K562 (cell line): Measurements from ENCODE around the gene ILF2. TPM values are rescaled to one million over a fixed set of nuclear protein-coding genes. Genes with fewer than 3 reads are reported as not detected.

Experiments used
- ATF1 ChIP-seq, 2 experiments: fragments of 450-650 bp in 1 of 2; IDR thresholded peaks; 2 replicates each; pipeline ENCODE4 v1.6.1; 2016; ENCODE audit warnings: missing compliant biosample characterization in 1 of 2, missing genetic modification characterization in 1 of 2
- CXXC5 ChIP-seq: fragments of 250-450 bp; sonication (Bioruptor Pico); IDR thresholded peaks from 2 replicates; pipeline ENCODE4 v1.8.0; 2022; ENCODE audit warnings: inconsistent platforms, mild to moderate bottlenecking, moderate library complexity
- HDAC6 ChIP-seq: IDR thresholded peaks from 2 replicates; pipeline ENCODE4 v1.6.1; 2012; ENCODE audit warnings: low read depth, mild to moderate bottlenecking, control low read depth, inconsistent platforms, low read length, moderate library complexity
- MTA2 ChIP-seq: fragments of 450-650 bp; IDR thresholded peaks from 2 replicates; pipeline ENCODE4 v1.6.1; 2016; ENCODE audit warnings: low read depth
- NEUROD1 ChIP-seq: fragments of 150-350 bp; IDR thresholded peaks from 2 replicates; pipeline ENCODE4 v1.6.1; 2014; ENCODE audit warnings: borderline replicate concordance, low read length, low read depth; ENCODE audit not compliant: partially characterized antibody
- NFRKB ChIP-seq: fragments of 450-650 bp; IDR thresholded peaks from 2 replicates; pipeline ENCODE4 v1.6.1; 2016; ENCODE audit warnings: low read depth
- PHF8 ChIP-seq: fragments of 200-600 bp; sonication (generic); IDR thresholded peaks from 2 replicates; pipeline ENCODE4 v1.6.1; 2012; ENCODE audit warnings: mixed run types, mild to moderate bottlenecking, inconsistent platforms, low read length, moderate library complexity, borderline replicate concordance
- POLR2G ChIP-seq: fragments of 200-400 bp; formaldehyde crosslinking; IDR thresholded peaks from 2 replicates; pipeline ENCODE4 v1.6.1; 2017; ENCODE audit warnings: low read depth, mild to moderate bottlenecking, antibody characterized with exemption, low read length, moderate library complexity
- TBP ChIP-seq: optimal IDR thresholded peaks from 2 replicates; pipeline ENCODE3; 2011; ENCODE audit warnings: low read depth, low read length, improper control_type of control experiment
- ZNF197 ChIP-seq: fragments of 200-800 bp; sonication (Bioruptor generic); IDR thresholded peaks from 2 replicates; pipeline ENCODE4 v1.6.1; 2016; ENCODE audit warnings: low read depth, missing genetic modification characterization, missing compliant biosample characterization
- polyA plus RNA-seq, 8 experiments: library from polyadenylated mRNA; depleted of rRNA in 4 of 8; stranded (reverse) in 5 of 8; unstranded in 3 of 8; fragments of >200 nt; fragmentation: Nextera tagmentation in 2 of 8; fragmentation: Illumina TruSeq in 1 of 8; extraction: Ambion mirVana in 2 of 8; extraction: Trizol in 1 of 8; gene quantifications; 2 replicates each; pipeline versions ENCODE4 v1.2.1 to v1.2.3, GENCODE V29; 2011 to 2014; ENCODE audit warnings: inconsistent platforms in 1 of 8, missing spikeins in 1 of 8
- total RNA-seq, 7 experiments: library from RNA; depleted of rRNA in 6 of 7; stranded (reverse); fragments of >200 nt in 6 of 7; fragmentation: Illumina TruSeq in 2 of 7; extraction: Trizol in 2 of 7; gene quantifications; 2 replicates each; pipeline versions ENCODE4 v1.2.1 to v1.2.3, GENCODE V29; 2011 to 2021; ENCODE audit warnings: low replicate concordance in 1 of 7
- TF ChIP-seq, protein P1 (sequence below), 2 experiments: fragments of 450-650 bp; IDR thresholded peaks; 2 replicates each; pipeline ENCODE4 v1.6.1; 2018; ENCODE audit warnings: mild to moderate bottlenecking in 2 of 2, low read depth in 1 of 2; ENCODE audit not compliant: partially characterized antibody in 2 of 2
- TF ChIP-seq, protein P2 (sequence below): fragments of 200-800 bp; sonication (Bioruptor generic); IDR thresholded peaks from 2 replicates; pipeline ENCODE4 v1.6.1; 2017; ENCODE audit warnings: missing genetic modification characterization, missing compliant biosample characterization
- TF ChIP-seq, protein P3 (sequence below): fragments of 450-650 bp; IDR thresholded peaks from 2 replicates; pipeline ENCODE4 v1.6.1; 2018; ENCODE audit not compliant: partially characterized antibody
- TF ChIP-seq, protein P4 (sequence below), 2 experiments: fragments of 450-650 bp; IDR thresholded peaks; 2 replicates each; pipeline ENCODE4 v1.6.1; 2016

The ILF2 gene
- total and polyA plus RNA-seq, 9 of the 15 experiments (the other 6 are each of a cell fraction or from before 2014, with no cell fraction given): 282 to 726 (median 474) TPM

DNA sequence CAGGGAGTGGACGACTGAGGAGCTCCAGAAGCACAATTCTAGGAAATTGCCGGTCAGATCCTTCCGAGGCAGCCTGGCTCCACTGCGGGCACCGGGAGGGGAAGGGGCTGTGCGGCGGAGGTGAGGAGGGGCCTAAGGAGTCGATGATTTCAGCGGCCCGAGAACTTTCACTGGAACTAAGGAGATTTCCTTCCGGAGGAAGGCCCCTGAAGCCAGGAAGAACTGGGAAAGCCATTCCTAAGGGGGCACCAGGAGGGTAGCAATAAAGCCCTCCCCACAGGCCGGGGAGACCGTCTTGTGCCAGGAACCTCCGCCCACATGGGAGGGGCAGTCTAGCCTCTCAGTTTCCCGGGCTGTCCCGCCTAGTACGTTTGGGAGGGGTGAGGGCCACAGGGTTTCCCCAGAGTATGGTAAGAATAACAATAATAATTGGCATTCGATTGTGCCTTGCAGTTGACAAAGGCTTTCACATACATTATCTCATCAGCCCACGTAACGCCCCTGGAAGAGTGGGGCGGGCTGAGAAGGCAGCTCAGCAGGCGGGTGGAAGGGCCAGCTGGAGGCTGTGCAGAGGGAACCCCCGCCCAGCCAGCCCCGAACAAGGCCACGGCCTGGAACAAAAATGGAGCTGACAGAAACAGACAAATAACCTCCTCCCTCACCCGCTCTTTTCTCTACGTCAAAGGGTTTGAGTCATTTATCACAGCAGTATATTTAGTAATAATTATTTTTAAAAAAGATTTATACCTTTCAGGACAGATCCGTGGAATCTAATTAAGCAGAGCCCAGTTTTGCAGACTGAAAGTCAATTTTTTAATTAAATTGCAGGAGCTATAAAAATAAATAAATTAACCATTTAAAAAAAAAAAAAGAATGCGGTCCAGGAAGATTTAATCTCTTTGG is 27.5 kb upstream of the ILF2 start (continued):
- peak; percentile 16; the same call in 1 of the 2 replicates for TF ChIP-seq PHF8
- peak; percentile 26; the same call in 1 of the 2 replicates for TF ChIP-seq ZNF197
- TF ChIP-seq TBP: peak; percentile 24
- TF ChIP-seq, protein P1, sequence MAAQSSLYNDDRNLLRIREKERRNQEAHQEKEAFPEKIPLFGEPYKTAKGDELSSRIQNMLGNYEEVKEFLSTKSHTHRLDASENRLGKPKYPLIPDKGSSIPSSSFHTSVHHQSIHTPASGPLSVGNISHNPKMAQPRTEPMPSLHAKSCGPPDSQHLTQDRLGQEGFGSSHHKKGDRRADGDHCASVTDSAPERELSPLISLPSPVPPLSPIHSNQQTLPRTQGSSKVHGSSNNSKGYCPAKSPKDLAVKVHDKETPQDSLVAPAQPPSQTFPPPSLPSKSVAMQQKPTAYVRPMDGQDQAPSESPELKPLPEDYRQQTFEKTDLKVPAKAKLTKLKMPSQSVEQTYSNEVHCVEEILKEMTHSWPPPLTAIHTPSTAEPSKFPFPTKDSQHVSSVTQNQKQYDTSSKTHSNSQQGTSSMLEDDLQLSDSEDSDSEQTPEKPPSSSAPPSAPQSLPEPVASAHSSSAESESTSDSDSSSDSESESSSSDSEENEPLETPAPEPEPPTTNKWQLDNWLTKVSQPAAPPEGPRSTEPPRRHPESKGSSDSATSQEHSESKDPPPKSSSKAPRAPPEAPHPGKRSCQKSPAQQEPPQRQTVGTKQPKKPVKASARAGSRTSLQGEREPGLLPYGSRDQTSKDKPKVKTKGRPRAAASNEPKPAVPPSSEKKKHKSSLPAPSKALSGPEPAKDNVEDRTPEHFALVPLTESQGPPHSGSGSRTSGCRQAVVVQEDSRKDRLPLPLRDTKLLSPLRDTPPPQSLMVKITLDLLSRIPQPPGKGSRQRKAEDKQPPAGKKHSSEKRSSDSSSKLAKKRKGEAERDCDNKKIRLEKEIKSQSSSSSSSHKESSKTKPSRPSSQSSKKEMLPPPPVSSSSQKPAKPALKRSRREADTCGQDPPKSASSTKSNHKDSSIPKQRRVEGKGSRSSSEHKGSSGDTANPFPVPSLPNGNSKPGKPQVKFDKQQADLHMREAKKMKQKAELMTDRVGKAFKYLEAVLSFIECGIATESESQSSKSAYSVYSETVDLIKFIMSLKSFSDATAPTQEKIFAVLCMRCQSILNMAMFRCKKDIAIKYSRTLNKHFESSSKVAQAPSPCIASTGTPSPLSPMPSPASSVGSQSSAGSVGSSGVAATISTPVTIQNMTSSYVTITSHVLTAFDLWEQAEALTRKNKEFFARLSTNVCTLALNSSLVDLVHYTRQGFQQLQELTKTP (IDR thresholded peaks at IDR 0.05; ENCODE audit: low read depth in 1 of 2, partially characterized antibody in 2 of 2): no peak
- no peak for TF ChIP-seq NEUROD1
- no peak for TF ChIP-seq HDAC6
- TF ChIP-seq NFRKB: peak; percentile 49; the same call in 1 of the 2 replicates
- TF ChIP-seq ATF1 (CRISPR knock-in tag; IDR thresholded peaks at IDR 0.05): no peak
- peak; percentile 53 for TF ChIP-seq ATF1 (tag; IDR thresholded peaks at IDR 0.05)
- TF ChIP-seq, protein P2, sequence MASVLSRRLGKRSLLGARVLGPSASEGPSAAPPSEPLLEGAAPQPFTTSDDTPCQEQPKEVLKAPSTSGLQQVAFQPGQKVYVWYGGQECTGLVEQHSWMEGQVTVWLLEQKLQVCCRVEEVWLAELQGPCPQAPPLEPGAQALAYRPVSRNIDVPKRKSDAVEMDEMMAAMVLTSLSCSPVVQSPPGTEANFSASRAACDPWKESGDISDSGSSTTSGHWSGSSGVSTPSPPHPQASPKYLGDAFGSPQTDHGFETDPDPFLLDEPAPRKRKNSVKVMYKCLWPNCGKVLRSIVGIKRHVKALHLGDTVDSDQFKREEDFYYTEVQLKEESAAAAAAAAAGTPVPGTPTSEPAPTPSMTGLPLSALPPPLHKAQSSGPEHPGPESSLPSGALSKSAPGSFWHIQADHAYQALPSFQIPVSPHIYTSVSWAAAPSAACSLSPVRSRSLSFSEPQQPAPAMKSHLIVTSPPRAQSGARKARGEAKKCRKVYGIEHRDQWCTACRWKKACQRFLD (CRISPR knock-in tag): peak; percentile 9; the same call in 1 of the 2 replicates
- TF ChIP-seq CXXC5 (CRISPR knock-in tag): peak; percentile 21; the same call in 1 of the 2 replicates
- TF ChIP-seq, protein P3, sequence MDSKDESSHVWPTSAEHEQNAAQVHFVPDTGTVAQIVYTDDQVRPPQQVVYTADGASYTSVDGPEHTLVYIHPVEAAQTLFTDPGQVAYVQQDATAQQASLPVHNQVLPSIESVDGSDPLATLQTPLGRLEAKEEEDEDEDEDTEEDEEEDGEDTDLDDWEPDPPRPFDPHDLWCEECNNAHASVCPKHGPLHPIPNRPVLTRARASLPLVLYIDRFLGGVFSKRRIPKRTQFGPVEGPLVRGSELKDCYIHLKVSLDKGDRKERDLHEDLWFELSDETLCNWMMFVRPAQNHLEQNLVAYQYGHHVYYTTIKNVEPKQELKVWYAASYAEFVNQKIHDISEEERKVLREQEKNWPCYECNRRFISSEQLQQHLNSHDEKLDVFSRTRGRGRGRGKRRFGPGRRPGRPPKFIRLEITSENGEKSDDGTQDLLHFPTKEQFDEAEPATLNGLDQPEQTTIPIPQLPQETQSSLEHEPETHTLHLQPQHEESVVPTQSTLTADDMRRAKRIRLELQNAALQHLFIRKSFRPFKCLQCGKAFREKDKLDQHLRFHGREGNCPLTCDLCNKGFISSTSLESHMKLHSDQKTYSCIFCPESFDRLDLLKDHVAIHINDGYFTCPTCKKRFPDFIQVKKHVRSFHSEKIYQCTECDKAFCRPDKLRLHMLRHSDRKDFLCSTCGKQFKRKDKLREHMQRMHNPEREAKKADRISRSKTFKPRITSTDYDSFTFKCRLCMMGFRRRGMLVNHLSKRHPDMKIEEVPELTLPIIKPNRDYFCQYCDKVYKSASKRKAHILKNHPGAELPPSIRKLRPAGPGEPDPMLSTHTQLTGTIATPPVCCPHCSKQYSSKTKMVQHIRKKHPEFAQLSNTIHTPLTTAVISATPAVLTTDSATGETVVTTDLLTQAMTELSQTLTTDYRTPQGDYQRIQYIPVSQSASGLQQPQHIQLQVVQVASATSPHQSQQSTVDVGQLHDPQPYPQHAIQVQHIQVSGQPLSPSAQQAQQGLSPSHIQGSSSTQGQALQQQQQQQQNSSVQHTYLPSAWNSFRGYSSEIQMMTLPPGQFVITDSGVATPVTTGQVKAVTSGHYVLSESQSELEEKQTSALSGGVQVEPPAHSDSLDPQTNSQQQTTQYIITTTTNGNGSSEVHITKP: peak; percentile 63
- 0 out of 2 replicates have a peak, but pooled peaks have one; percentile 21 for TF ChIP-seq POLR2G
- TF ChIP-seq, protein P4, sequence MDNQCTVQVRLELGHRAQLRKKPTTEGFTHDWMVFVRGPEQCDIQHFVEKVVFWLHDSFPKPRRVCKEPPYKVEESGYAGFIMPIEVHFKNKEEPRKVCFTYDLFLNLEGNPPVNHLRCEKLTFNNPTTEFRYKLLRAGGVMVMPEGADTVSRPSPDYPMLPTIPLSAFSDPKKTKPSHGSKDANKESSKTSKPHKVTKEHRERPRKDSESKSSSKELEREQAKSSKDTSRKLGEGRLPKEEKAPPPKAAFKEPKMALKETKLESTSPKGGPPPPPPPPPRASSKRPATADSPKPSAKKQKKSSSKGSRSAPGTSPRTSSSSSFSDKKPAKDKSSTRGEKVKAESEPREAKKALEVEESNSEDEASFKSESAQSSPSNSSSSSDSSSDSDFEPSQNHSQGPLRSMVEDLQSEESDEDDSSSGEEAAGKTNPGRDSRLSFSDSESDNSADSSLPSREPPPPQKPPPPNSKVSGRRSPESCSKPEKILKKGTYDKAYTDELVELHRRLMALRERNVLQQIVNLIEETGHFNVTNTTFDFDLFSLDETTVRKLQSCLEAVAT (IDR thresholded peaks at IDR 0.05): peak in 1 of 2 experiments; percentile 63; a peak in 2 of 4 replicates
- TF ChIP-seq MTA2: no peak; the same call in 1 of the 2 replicates
